HG02870 (cell line): ENCODE data around the gene MZF1.
"Not testable (repeated sequence)": the region's sequence is repeated elsewhere in the genome, so short reads cannot be mapped to it uniquely, and the experiment has no call there.

Source experiments
- ATAC-seq: cut with Tn5 transposase; IDR thresholded peaks from one replicate; pipeline ENCODE4 v1.9.1; 2021; ENCODE audit warnings: mild to moderate bottlenecking, moderate library complexity; ENCODE audit not compliant: unreplicated experiment

Gene MZF1

GRCh38 chr19:58572818-58573657 is at the start of gene MZF1:
TSS of gene MZF1 (minus strand) at chr19:58573335. CDS start at chr19:58571389, 1,946 bp downstream.
- ATAC-seq: peak; percentile 51

GRCh38 chr19:58607213-58607612 is 34.1 kb upstream of the MZF1 start:
- ATAC-seq: not testable (repeated sequence)

GRCh38 chr19:58606251-58606896 is 33.2 kb upstream of the MZF1 start:
- not testable (repeated sequence) for ATAC-seq

- no peak for ATAC-seq
Measured at GRCh38 chr19:58586133-58586765, 13.1 kb upstream of the MZF1 start.

- ATAC-seq: no peak
Measured at GRCh38 chr19:58585442-58586132, 12.5 kb upstream of the MZF1 start.

GRCh38 chr19:58584498-58585441 is 11.6 kb upstream of the MZF1 start:
- ATAC-seq: no peak

- ATAC-seq: no peak
Measured at GRCh38 chr19:58582985-58583384, 9.8 kb upstream of the MZF1 start.

GRCh38 chr19:58581227-58582141 is 8.3 kb upstream of the MZF1 start:
- ATAC-seq: peak; percentile 81

GRCh38 chr19:58579473-58580142 is 6.5 kb upstream of the MZF1 start:
- ATAC-seq: no peak

- ATAC-seq: no peak
Measured at GRCh38 chr19:58578012-58578925, 5.1 kb upstream of the MZF1 start.

- ATAC-seq: not testable (repeated sequence)
Measured at GRCh38 chr19:58577581-58577980, 4.4 kb upstream of the MZF1 start.

GRCh38 chr19:58575183-58576041 is 2.3 kb upstream of the MZF1 start:
- ATAC-seq: peak; percentile 34

GRCh38 chr19:58573658-58574164 is 576 bp upstream of the MZF1 start:
- ATAC-seq: no peak

- ATAC-seq: no peak
Measured at GRCh38 chr19:58572026-58572817, 913 bp downstream of the MZF1 start.

- no peak for ATAC-seq
Measured at GRCh38 chr19:58571575-58571947, 1.6 kb downstream of the MZF1 start.
